Measurements from ENCODE around the gene XRRA1.
"Not testable (repeated sequence)": the region's sequence is repeated elsewhere in the genome, so short reads cannot be mapped to it uniquely, and the experiment has no call there.

XRRA1 gene

GRCh38 chr11:74909385-74909784 lies 39.5 kb downstream of the XRRA1 start:
- H3K4me3 ChIP-seq (replicated peaks; ENCODE audit: low read depth, low read length) = no peak overlapping the region
- no peak for DNase-seq (ENCODE audit: low read depth)
- no peak for TF ChIP-seq CTCF (IDR thresholded peaks at IDR 0.05; ENCODE audit: low read length, missing control alignments)

GRCh38 chr11:74905326-74905725 lies 43.6 kb downstream of the XRRA1 start:
- peak; percentile 13 for DNase-seq (ENCODE audit: low read depth)
- no peak overlapping the region for H3K4me3 ChIP-seq (replicated peaks; ENCODE audit: low read depth, low read length)
- TF ChIP-seq CTCF (IDR thresholded peaks at IDR 0.05; ENCODE audit: low read length, missing control alignments) = no peak

GRCh38 chr11:74902342-74902741 lies 46.5 kb downstream of the XRRA1 start:
- H3K4me3 ChIP-seq (replicated peaks; ENCODE audit: low read depth, low read length) = no peak overlapping the region
- no peak for DNase-seq (ENCODE audit: low read depth)
- no peak for TF ChIP-seq CTCF (IDR thresholded peaks at IDR 0.05; ENCODE audit: low read length, missing control alignments)

- no peak for DNase-seq (ENCODE audit: low read depth)
- TF ChIP-seq CTCF (IDR thresholded peaks at IDR 0.05; ENCODE audit: low read length, missing control alignments) = no peak
- H3K4me3 ChIP-seq (replicated peaks; ENCODE audit: low read depth, low read length) = no peak overlapping the region
Measured at GRCh38 chr11:74896311-74896710, 52.6 kb downstream of the XRRA1 start.

- no peak for DNase-seq (ENCODE audit: low read depth)
- TF ChIP-seq CTCF (IDR thresholded peaks at IDR 0.05; ENCODE audit: low read length, missing control alignments) = no peak
- H3K4me3 ChIP-seq (replicated peaks; ENCODE audit: low read depth, low read length) = no peak overlapping the region
Measured at GRCh38 chr11:74895340-74896116, 53.4 kb downstream of the XRRA1 start.

GRCh38 chr11:74893015-74893414 lies 55.9 kb downstream of the XRRA1 start:
- DNase-seq (ENCODE audit: low read depth); H3K4me3 ChIP-seq (replicated peaks; ENCODE audit: low read depth, low read length): not testable (repeated sequence)

DNA sequence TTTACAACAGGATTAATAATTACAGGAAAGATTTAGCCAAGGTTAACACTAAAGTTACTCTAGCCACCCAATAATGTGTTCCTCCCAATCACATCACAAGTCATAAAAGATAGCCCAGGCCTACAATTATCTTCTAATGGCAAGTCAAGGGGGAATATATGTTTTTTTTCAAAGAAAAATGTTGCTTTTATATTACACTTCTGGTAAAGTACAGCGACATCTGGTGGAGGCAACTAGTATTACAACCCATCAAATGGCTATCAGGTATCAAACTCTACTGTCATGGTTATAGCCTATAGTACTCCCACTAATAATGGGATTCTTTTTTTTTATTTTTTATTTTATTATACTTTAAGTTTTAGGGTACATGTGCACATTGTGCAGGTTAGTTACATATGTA lies 71.8 kb downstream of the XRRA1 start:
- TF ChIP-seq CTCF (IDR thresholded peaks at IDR 0.05; ENCODE audit: low read length, missing control alignments) = peak; percentile 62
- no peak overlapping the region for H3K4me3 ChIP-seq (replicated peaks; ENCODE audit: low read depth, low read length)
- DNase-seq (ENCODE audit: low read depth) = peak; percentile 23
